ENCODE data around the gene ZNRF3.
"Not testable (repeated sequence)": the region's sequence is repeated elsewhere in the genome, so short reads cannot be mapped to it uniquely, and the experiment has no call there.

ZNRF3 gene

DNA sequence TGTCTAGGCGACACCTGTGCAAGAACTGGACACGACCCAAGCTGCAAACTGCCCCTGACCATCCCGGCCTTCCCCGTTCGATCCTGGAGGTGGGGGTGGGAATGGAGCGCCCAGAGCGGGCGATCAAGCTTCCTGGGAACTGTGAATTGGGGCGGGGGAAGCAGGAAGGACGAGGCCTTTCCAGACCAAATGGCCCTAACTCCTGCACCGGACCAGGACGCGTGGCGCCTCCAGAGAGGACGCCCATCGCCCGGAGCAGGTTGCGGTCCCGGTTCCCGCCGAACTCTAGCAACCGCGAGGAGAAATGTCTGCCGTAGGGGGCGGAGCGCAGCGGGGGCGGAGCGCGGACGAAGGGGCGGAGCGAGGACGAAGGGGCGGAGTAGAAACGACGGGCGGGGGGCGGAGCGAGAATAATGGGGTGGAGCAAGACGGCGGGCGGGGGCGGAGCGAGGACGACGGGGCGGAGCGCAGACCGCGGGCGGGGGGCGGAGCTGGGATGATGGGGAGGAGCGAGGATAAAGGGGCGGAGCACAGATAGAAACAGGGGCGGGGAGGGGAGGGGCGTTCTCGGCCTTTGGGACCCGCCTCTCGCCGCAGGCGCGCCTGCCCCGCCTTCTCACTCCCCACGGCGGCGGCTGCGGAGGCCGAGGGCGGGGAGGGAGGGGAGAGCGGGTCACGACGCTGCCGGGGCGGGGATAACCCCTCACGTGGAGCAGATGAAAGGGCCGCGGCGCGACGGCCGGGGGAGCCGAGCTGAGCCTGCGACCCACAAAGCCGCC is at the start of gene ZNRF3:
Gene ZNRF3 (plus strand): TSS at position 695 of the 779 bp plus-strand sequence. CDS start 195 bp downstream, outside the sequence.
- DNase-seq, result peak; percentile 59

DNA sequence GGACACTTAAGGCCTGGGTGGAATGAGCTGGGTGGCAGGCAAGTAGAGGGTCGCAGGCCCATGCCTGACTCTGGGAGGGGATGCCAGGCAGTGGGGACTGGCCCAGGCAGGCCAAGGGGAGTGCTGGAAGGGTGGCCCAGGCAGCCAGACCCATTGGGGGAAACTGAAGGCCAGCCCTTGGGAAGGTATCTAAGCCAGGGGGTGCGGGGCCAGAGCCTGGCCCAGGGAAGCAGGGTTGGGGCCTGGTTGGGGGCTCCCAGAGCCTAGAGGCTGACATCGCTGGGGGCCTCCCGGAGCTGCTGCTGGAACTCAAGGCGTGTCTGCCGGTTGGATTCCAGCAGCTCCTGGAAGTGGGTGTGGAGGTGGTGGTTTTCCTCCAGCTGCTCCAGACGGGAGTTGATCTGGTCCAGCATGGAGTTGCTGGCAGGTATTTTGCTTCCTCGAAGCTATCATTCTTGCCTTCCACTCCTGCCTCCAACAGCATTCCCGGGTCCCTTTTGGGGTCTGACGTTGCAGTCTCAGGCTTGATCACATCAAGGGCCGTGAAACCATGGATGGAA is 47.7 kb upstream of the ZNRF3 start:
- no peak for DNase-seq

DNA sequence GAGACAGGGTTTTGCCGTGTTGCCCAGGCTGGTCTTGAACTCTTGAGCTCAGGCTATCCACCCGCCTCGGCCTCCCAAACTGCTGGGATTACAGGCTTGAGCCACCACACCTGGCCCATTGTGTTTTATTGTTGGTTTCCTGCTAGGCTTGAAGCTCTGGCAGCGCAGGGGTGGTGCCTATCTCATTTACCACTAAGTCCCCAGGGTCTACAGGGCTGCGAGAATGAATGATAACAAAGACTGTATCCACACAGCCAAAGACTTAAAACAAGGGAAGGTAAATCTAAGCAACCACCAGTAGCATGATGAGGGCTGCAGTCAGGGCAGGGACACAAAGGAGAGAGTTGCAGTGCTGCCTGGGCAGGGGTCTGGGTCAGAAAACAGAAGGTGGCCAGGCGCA is 45.7 kb upstream of the ZNRF3 start:
- no peak for DNase-seq

DNA sequence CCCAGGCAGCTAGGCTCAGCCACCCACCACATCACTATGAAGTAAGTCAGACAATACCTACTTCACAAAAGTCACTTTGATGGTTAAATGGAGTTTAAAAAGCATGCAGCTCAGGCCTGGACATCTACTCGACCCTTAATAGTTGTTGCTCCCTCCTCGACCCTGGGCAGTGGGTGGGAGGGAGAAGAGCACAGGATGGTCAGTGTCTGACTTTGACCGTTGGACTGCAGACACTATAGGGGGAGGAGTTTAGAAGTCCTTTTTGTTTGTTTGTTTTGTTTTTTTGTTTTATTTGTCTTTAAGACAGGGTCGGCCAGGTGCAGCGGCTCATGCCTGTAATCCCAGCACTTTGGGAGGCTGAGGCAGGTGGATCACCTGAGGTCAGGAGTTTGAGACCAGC is 44.4 kb upstream of the ZNRF3 start:
- no peak for DNase-seq

DNA sequence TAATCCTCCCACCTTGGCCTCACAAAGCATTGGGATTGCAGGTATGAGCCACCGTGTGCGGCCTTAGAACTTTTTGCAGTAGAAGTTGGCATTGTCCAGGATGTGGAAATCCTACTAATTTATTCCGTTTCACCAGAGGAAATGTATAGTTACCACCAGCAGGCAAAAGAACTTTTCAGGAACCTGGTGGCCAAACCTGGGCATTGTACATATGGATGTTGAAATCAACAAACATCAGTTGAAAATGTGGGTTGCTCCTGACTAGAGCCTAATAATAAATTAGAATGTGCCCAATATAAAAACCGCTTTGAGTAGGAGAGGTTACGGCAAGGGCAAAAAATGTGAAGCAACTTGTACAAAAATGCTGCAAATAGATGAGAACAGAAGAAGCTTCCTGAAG is 42.3 kb upstream of the ZNRF3 start:
- no peak for DNase-seq

DNA sequence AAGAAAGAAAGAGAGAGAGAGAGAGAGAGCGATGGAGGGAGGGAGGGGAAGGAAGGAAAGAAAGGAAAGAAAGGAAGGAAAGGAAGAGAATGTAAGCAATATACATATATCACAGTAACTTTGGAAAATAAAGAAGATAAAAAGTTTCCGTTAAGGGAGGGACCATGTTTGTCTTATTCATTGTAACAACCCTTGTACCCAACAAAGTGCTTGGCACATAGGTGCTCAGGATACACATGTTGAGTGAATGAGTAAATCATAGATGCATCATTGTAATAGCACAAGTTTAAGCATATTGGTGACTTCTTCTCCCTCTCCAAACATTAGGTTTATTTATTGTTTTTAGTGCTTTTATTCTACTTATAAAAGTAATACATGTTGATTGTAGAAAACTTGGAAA is 39.7 kb upstream of the ZNRF3 start:
- no peak for DNase-seq

DNA sequence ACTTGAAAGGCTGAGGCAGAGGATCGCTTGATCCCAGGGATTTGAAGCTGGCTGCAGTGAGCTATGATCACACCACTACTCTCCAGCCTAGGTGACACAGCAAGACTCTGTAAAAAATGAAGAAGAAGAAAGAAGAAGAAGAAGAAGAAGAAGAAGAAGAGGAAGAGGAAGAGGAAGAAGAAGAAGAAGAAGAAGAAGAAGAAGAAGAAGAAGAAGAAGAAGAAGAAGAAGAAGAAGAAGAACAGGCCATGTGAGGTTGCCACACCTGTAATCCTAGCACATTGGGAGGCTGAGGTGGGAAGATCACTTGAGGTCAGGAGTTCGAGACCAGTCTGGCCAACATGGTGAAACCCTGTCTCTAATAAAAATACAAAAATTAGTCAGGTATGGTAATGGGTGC is 39.1 kb upstream of the ZNRF3 start:
- not testable (repeated sequence) for DNase-seq

DNA sequence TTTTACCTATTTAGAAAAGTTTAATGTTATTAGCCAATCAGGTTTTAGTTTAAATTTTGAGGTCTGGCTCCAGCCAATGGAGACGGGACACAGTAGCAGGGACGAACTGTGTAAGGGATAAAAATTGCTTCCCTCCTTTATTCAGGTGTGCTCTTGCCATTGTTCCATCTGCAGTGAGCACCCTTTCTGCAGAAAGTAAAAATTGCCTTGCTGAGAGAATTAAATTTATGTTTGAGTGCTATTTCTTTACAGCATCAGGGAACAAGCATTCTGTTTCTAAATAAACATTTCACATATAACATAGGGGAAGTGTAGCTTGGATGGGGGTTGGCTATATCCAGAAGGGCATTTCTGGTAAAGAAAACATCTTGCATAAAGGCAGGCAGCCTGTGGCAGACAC is 36.4 kb upstream of the ZNRF3 start:
- DNase-seq, result no peak

DNA sequence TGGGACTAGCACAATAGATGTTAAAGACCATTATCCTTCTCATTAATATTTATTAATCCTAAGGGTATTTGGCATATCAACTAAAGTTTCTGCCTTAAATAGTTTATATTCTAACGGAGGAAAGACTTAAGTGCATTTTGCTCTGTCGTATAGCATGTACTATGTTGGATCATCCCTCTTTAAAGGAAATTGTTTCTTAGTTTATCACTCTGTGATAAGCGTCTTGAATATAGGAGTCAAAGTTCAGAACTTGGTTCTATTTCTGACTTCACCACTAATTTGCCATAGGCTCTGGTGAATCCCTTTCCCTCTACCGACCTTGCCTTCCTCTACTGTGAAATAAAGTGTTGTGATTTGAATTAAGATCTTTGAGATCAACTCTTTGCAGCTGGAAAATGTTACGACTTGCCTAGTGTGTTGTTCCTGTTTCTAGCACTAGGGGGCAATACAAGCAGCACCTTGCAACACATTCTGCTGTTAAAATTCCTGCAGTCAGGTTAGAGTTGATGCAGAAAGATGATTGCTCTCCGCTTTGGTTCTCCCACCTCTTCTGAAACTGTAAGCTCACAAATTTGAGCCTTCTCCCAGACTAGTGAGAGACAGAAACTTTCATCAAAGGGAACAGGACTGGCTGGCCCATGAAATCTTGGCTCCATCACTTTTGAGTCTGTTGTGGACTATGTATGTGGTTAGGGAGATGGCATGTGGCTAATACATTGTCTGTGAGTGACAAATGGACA is 27.8 kb upstream of the ZNRF3 start:
- DNase-seq, result no peak

DNA sequence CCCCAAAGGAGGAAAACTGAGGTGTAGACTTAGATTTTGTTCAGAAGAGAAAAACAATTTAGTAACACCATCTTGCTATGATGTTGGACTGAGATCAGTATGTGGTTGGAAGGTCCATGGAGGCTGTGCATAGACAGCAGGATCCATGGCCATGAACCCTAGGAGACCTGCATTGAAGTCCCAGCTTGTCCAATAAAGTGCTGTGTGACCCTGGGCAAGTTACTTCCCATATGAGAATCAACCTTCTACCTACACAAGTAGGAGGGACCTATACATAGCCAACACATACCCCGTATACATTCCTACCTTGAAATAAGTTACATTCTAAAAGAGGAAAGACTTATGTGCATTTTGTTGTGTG is 27.3 kb upstream of the ZNRF3 start:
- DNase-seq, result no peak

DNA sequence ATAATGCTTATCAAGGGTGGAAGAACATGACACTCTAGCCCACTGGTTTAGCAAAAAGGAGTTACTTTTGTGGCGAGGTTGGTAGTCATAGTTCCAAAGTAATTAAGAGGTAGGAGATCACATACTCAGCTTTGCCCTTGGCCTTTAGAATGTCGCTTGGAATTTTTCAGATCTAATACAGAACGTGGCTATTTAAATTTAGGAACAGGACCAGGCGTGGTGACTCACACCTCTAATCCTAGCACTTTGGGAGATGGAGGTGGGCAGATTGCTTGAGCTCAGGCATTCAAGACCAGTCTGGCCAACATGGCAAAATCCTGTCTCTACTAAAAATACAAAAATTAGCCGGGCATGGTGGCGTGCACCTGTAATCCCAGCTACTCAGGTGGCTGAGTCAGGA is 26.1 kb upstream of the ZNRF3 start:
- no peak for DNase-seq

DNA sequence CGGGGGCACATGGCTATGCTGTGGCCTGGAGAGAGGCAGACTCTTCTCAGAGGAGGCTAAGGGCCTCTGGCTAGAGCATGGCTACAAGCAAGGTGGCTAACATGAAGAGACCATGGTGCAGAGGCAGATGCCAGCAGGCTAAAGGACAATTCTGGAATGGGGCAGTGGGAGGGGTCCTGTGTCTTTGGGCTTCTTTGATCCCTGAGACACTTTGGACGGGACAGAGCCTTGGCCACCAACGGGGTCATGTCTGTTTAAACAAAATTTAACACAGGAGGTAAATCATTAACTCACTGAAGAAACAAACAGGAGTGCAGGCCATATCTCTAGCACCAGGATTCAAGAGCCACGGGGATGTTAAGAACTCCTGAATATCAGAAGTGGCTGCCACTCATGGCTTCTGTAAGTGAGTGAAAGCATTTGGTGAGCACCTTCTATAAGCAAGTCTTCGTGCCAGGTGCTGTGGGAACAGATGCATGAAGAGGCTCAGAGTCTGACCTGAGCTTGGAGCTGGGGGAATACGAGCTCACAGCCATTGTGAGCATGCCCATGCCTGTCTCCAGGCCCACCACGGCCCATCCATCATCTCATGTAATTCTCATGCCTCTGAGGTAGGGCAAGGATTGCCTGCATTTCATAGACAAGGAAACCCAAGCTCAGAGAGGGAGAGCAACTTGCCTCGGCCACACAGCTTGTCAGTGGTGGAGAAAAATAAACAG is 18.3 kb upstream of the ZNRF3 start:
- DNase-seq, result no peak

DNA sequence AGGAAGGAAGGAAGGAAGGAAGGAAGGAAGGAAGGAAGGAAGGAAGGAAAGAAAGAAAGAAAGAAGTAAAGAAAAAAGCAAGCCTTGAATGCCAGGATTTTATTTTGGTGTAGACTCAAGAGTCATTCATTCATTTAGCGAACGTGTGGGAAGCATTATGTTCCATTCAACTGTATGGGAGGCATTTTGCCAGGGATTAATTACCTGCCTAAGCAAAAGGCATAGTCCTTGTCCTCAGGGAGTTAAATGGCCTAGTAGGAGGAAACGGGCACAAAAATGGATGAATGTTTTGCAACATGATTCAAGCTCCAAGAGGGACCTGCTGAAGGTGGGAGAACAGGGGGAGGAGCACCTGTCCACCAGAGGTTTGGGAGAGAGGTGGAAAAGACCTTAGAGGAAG is 16.2 kb upstream of the ZNRF3 start:
- DNase-seq, result no peak

DNA sequence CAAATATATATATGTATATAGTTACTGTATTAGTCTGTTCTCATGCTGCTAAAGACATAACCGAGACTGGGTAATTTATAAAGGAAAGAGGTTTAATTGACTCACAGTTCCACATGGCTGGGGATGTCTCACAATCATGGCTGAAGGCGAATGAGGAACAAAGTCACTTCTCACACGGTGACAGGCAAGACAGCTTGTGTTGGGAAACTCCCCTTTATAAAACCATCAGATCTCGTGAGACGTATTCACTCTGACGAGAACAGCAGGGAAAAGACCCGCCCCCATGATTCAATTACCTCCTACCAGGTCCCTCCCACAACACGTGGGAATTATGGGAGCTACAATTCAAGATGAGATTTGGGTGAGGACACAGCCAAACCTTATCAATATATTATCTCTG is 15.0 kb upstream of the ZNRF3 start:
- not testable (repeated sequence) for DNase-seq

DNA sequence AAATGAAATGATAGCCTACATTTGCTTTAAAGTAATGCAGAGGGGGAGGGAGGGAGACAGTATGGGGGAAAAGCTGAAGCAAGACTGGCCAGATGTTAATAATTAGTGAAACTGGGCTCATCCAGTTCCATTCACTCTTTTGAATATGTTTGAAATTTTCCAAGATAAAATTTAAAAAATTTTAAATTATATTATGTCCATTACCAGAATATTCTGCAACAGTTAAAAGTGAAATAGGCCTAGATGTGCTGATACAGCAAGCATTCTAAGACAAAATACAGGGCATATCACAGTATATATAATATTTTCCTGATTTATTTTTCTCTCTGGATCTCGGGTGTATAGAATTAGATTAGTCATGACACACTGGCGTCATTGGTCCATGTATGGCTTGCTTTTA is 13.6 kb upstream of the ZNRF3 start:
- DNase-seq, result no peak

DNA sequence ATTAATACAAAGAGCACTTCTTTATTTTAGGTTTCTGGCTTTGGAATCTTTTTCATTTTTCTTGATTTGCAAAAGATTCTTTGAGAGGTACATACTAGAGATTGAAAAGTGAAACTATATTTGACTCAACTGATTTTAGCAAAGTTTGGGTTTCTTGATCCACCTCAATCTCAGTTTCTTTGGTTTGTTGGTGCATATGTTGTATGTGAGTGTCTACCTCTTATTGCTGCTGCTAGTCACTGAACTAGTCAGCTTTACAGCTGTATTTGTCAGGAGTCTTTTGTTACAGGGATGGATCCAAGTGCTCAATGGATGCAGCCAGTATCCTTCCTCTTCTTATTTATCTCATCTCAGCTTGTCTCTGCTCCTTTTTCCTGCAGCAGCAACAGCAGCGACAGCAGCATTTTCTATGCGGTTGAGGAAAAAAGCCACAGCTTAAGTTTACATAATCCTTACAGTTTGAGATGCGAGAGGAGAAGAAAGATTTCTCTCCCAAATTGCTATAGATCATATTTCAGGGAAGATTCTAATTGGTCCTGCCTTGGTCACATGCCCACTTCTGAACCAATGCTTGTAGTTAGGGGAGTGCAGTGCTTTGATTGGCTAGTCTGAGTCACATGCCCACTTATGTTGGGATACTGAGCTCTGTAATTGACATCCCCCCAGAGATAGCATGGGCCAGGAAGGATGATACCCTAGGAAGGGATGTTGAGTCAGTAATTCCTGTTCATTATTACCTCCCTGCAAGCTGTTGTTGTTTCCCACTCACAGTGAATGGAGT is 10.0 kb upstream of the ZNRF3 start:
- no peak for DNase-seq

DNA sequence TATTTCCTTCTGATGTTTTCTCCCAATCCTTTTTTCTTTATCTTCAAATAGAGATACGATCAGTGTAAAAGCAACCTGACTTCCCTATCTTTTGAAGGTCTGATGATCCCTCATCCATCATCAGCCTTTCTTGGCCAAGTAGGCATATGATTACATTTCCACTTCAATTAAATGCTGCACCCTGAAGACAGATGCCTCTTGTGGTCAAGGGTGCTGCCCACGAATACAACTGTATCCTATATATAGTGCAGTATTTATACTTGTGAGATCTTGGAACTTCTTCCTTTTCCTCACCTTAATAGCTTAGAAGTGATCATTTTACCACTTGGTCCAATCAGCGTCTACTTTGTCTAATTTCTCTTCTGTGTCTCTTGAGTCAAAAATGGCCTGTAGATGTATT is 9.3 kb upstream of the ZNRF3 start:
- DNase-seq, result no peak

DNA sequence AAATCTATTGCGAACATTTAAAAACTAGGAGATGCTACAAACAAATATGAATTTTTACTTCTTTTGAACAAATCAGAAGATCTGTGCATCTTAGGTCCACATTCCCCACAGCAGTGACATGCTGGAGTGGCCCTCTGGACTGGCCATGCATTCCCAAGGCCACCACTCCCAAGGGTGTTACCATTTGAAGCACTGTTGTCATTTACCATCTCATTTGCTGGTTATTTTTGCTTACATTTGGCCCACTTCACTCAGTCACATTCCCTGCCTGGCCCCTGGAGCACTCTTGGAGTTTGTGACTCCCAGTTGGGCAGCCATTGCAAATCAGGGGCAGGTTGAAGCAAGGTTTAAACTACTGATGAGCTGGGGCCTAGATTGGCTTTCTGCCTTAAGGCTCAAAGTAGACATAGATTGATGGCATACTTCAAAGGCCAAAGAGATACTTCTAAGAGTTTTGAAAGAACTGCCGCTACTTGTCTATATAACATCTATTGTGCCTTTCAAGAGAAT is 8.5 kb upstream of the ZNRF3 start:
- no peak for DNase-seq

DNA sequence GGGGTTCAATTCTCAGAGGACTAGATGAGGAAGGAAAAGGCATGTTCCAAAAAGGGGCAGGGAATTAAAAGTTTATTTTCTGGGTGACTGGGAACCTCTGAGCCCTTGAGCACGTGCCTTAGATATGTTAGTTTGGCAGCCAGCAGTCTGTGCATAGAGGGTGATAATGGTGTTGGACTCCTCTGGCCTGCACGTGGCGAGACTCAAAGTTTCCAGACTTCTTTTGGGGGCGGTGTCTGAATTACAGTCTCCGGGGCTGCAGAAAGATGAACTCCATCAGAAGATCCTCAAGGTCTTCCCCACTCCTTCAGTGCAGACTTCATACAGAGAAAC is 861 bp upstream of the ZNRF3 start:
- DNase-seq, result no peak

DNA sequence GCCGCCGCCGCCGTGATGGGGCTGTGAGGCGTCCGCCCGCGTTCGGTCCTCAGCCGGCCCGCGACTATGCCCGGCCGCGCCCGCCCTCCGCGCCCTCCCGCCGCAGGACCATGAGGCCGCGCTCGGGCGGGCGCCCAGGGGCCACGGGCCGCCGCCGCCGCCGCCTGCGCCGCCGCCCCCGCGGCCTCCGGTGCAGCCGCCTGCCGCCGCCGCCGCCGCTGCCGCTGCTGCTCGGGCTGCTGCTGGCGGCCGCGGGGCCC is 215 bp downstream of the ZNRF3 start:
- DNase-seq, result no peak

DNA sequence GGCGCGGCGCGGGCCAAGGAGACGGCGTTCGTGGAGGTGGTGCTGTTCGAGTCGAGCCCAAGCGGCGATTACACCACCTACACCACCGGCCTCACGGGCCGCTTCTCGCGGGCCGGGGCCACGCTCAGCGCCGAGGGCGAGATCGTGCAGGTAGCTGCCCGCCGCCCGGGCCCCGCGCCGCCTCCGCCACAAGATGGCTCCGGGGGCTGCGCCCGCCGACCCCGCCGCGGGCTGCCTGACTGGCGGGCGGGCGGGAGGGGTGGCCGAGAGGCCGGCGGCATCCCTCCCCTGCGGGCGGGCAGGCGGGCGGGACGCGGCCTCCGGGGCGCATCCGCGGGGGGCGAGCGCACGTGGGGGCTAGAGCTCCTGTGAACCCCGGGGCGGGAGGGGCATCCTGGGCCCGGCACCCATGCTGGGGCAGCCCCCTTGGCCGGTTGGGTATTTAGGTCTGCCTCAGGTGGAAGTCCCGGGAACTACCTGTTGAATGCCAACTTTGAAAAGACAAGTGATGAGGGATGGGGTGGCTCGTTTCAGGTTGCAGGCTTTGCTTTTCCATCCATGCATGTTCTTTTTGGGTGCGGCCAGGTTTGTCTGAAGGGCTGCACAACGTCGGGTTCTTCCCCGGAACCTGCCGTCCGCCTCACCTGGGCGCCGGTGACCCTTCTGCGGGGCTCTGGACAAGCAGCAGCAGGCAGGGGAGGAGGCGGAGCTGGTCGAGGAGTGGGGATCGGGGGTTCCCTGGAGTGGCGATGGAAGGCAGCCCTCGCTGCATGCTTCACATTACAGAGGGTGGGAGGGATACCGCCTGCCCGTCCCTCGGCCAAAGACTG is 760 bp downstream of the ZNRF3 start:
- DNase-seq, result no peak

DNA sequence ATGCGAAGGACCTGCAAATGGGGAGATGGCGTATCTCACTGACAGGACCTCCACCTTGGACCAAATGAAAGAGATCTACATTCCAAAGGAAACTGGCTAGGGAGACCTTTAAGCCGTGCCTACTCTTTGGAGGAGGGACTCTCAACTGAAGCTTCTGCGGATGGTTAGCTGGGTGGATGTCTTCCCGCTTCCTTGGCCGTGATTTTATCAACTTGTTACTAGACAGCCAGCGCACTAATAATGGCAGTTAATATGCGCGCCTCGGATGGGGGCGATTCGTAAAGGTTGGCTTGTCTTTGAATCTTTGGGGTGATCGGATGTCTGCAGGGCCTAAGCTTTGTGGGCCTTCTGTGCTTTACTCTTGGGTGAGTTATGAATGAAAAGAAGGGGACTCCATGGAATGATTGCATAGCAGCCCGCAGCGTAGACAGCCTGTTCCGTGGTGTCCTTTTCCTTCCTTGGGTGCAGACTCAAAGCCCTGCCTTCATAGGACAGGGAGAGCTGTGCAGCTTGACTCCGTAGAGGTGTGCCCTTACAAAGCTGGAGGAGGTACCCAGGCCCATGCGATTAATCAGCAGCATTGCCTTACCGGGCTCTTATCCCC is 1.5 kb downstream of the ZNRF3 start:
- DNase-seq, result no peak
